ENCODE results near the gene GNA15.

The GNA15 gene

DNA sequence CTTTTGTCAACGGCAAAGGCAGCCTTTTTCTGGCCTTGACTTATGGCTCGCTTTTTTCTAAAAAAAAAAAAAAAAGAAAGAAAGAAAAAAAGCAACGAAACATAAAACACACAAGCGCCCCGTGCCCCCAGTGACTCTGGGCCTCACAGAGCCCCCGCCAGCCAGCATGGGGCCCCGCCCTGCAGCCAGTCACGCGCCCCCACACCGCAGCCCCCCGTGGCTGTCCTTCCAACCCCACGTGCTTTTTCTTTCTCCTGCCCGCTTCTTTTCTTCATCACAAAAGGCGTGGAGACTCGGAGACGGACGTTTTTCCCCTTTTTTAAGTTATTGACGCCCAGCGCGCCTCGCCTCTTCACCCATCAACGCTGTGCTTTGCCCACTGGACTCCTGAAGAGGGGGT is 14.4 kb upstream of the GNA15 start:
- TF ChIP-seq EZH2 (optimal IDR thresholded peaks at IDR 0.05; ENCODE audit: low read depth, low read length), result no peak
- H3K4me2 ChIP-seq (ENCODE audit: low read depth, low read length), result no peak overlapping the region

DNA sequence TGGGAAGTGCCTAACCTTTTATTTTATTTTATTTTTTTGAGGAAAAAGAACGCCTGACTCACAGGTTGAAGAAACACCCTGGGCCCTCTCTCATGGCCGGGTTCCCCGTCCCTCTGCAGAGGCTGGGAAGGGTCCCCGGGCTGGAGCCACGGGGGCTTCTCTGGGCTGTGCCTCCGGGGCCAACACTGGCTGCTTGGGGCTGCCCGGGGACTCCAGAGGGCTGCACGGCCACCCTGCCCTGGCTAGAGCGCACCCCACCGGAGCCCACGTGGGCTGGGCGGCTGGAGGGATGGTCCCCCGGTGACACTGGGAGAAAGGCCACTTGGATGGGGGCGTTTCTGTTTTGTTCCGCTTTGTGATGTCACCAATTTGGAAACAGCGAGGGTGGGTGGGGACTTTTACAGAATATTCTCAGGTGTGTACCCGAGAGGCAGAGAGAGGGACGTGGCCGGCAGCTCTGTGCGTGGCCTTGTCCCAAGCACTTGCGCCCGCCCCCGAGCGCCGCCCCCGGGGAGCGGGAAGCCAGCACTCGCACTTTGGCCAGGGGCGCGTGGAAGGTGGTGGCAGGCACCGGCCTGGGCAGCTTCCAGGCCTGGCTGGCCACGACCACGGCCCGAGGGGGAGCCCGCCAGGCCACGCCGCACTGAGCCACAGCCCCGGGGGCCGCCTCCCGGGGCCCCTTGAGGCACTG is 13.9 kb upstream of the GNA15 start:
- Histone ChIP-seq H3K9me2 (replicated peaks; ENCODE audit: insufficient read depth, low read length) (no peaks in the 10 kb centered on the region), H3K36me3 (replicated peaks; ENCODE audit: insufficient read depth, low read length) (no peaks in the 10 kb centered on the region), H3K79me2 (ENCODE audit: low read length) (no peaks in the 10 kb centered on the region), H3K4me2 (ENCODE audit: low read depth, low read length) (no peak overlapping the region), H3K4me3 (ENCODE audit: low read length) (no peak overlapping the region), H3K27ac (ENCODE audit: low read length) (no peak overlapping the region), H3K4me1 (ENCODE audit: low read length) (no peaks in the 10 kb centered on the region), H2AFZ (ENCODE audit: low read length) (no peak overlapping the region), H3K9ac (ENCODE audit: low read length) (no peak overlapping the region), H3K9me3 (replicated peaks; ENCODE audit: insufficient read depth, low read length) (no peaks in the 10 kb centered on the region), H4K20me1 (ENCODE audit: insufficient read depth, low read length) (no peaks in the 10 kb centered on the region), H3F3A (ENCODE audit: insufficient read depth, low read length) (no peaks in the 10 kb centered on the region), H3K27me3 (replicated peaks; ENCODE audit: insufficient read depth, low read length) (peaks cover 87% of the 10 kb centered on the region)
- no peak for DNase-seq
- TF ChIP-seq, protein P1, sequence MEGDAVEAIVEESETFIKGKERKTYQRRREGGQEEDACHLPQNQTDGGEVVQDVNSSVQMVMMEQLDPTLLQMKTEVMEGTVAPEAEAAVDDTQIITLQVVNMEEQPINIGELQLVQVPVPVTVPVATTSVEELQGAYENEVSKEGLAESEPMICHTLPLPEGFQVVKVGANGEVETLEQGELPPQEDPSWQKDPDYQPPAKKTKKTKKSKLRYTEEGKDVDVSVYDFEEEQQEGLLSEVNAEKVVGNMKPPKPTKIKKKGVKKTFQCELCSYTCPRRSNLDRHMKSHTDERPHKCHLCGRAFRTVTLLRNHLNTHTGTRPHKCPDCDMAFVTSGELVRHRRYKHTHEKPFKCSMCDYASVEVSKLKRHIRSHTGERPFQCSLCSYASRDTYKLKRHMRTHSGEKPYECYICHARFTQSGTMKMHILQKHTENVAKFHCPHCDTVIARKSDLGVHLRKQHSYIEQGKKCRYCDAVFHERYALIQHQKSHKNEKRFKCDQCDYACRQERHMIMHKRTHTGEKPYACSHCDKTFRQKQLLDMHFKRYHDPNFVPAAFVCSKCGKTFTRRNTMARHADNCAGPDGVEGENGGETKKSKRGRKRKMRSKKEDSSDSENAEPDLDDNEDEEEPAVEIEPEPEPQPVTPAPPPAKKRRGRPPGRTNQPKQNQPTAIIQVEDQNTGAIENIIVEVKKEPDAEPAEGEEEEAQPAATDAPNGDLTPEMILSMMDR (IDR thresholded peaks at IDR 0.05; ENCODE audit: low read length), result no peak
- TF ChIP-seq EZH2 (optimal IDR thresholded peaks at IDR 0.05; ENCODE audit: low read depth, low read length) (no peak), EZH2phosphoT487 (IDR thresholded peaks at IDR 0.05; ENCODE audit: low read length) (no peak)

More for the DNA sequence above, 14.4 kb upstream of the GNA15 start:
- no peaks in the 10 kb centered on the region for H3K9me2 ChIP-seq (replicated peaks; ENCODE audit: insufficient read depth, low read length)
- H3K9ac ChIP-seq (ENCODE audit: low read length), result no peak overlapping the region
- no peak overlapping the region for H3K4me3 ChIP-seq (ENCODE audit: low read length)
- H2AFZ ChIP-seq (ENCODE audit: low read length), result no peak overlapping the region
- H3K27me3 ChIP-seq (replicated peaks; ENCODE audit: insufficient read depth, low read length), result peaks cover 87% of the 10 kb centered on the region
- no peaks in the 10 kb centered on the region for H3K36me3 ChIP-seq (replicated peaks; ENCODE audit: insufficient read depth, low read length)
- no peaks in the 10 kb centered on the region for H3K4me1 ChIP-seq (ENCODE audit: low read length)
- no peaks in the 10 kb centered on the region for H3K9me3 ChIP-seq (replicated peaks; ENCODE audit: insufficient read depth, low read length)
- H4K20me1 ChIP-seq (ENCODE audit: insufficient read depth, low read length), result no peaks in the 10 kb centered on the region
- H3F3A ChIP-seq (ENCODE audit: insufficient read depth, low read length), result no peaks in the 10 kb centered on the region
- H3K27ac ChIP-seq (ENCODE audit: low read length), result no peak overlapping the region
- no peak for DNase-seq
- no peaks in the 10 kb centered on the region for H3K79me2 ChIP-seq (ENCODE audit: low read length)

DNA sequence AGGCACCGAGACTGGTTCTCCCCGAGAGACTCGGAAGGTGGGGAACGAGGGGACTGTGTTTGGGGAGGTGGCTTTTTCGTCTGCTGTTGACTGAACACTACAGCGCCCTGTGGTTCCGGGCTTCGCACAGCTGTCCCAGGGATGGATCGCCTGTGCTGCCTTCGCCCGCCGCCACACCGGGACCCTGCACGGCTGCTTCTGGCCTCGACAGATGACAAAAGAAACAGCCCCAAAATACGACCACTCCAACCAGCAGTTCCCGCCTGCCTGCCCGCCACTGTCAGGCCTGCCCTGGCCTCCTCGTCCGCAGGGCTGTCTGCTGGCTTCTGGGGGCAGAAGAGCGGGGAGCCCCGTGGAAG is 13.3 kb upstream of the GNA15 start:
- TF ChIP-seq EZH2phosphoT487 (IDR thresholded peaks at IDR 0.05; ENCODE audit: low read length), result no peak
- no peak for TF ChIP-seq EZH2 (optimal IDR thresholded peaks at IDR 0.05; ENCODE audit: low read depth, low read length)
- TF ChIP-seq, protein P1 (IDR thresholded peaks at IDR 0.05; ENCODE audit: low read length), result no peak
- H3K9me2 ChIP-seq (replicated peaks; ENCODE audit: insufficient read depth, low read length), result no peaks in the 10 kb centered on the region
- no peaks in the 10 kb centered on the region for H3K79me2 ChIP-seq (ENCODE audit: low read length)
- no peak overlapping the region for H2AFZ ChIP-seq (ENCODE audit: low read length)
- no peak for DNase-seq
- H3K27me3 ChIP-seq (replicated peaks; ENCODE audit: insufficient read depth, low read length), result peaks cover 88% of the 10 kb centered on the region
- no peak overlapping the region for H3K4me2 ChIP-seq (ENCODE audit: low read depth, low read length)
- no peak overlapping the region for H3K27ac ChIP-seq (ENCODE audit: low read length)
- H3K4me3 ChIP-seq (ENCODE audit: low read length), result no peak overlapping the region
- H3K4me1 ChIP-seq (ENCODE audit: low read length), result no peaks in the 10 kb centered on the region
- no peaks in the 10 kb centered on the region for H3F3A ChIP-seq (ENCODE audit: insufficient read depth, low read length)
- no peaks in the 10 kb centered on the region for H4K20me1 ChIP-seq (ENCODE audit: insufficient read depth, low read length)
- H3K9ac ChIP-seq (ENCODE audit: low read length), result no peak overlapping the region
- no peaks in the 10 kb centered on the region for H3K36me3 ChIP-seq (replicated peaks; ENCODE audit: insufficient read depth, low read length)
- H3K9me3 ChIP-seq (replicated peaks; ENCODE audit: insufficient read depth, low read length), result no peaks in the 10 kb centered on the region

DNA sequence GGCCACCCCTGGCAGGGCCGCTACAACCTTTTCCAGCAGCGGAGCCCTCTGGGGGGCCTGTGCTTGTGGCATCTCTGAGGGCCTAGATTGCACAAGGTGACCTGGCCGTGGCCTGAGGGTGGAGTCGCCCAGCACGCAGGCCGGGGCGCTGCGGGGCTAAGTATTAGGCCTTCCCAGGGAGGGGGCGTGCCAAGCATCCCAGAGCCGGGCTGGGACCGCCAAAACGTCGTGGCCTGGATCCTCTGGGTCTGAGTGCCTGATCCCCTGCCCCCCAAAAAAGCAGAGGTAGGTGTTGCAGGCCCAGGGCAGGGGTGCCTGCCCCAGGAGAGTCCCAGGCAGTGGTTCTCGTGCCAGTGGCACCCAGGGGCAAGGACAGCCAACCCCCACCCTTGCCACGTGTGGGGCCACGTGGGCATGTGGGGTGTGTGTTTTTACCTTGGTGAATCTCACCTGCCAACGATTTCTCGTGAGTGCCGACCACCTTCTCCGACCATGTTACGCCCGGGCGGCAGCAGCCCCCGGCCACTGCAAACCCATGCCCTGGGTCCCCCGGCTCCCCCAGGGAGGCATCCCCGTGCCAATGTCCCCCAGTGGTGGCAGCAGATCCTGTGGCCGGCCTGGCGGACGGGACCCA is 12.6 kb upstream of the GNA15 start:
- H3K4me1 ChIP-seq (ENCODE audit: low read length), result no peaks in the 10 kb centered on the region
- no peak for TF ChIP-seq EZH2 (optimal IDR thresholded peaks at IDR 0.05; ENCODE audit: low read depth, low read length)
- TF ChIP-seq EZH2phosphoT487 (IDR thresholded peaks at IDR 0.05; ENCODE audit: low read length), result no peak
- TF ChIP-seq, protein P1 (IDR thresholded peaks at IDR 0.05; ENCODE audit: low read length), result no peak
- no peak overlapping the region for H3K4me3 ChIP-seq (ENCODE audit: low read length)
- no peak for DNase-seq
- no peaks in the 10 kb centered on the region for H3K36me3 ChIP-seq (replicated peaks; ENCODE audit: insufficient read depth, low read length)
- H3K9me2 ChIP-seq (replicated peaks; ENCODE audit: insufficient read depth, low read length), result no peaks in the 10 kb centered on the region
- no peaks in the 10 kb centered on the region for H3K9me3 ChIP-seq (replicated peaks; ENCODE audit: insufficient read depth, low read length)
- H2AFZ ChIP-seq (ENCODE audit: low read length), result no peak overlapping the region
- H3K9ac ChIP-seq (ENCODE audit: low read length), result no peak overlapping the region
- no peak overlapping the region for H3K27ac ChIP-seq (ENCODE audit: low read length)
- H3K79me2 ChIP-seq (ENCODE audit: low read length), result no peaks in the 10 kb centered on the region
- no peak overlapping the region for H3K4me2 ChIP-seq (ENCODE audit: low read depth, low read length)
- H3F3A ChIP-seq (ENCODE audit: insufficient read depth, low read length), result no peaks in the 10 kb centered on the region
- peaks cover 88% of the 10 kb centered on the region for H3K27me3 ChIP-seq (replicated peaks; ENCODE audit: insufficient read depth, low read length)
- H4K20me1 ChIP-seq (ENCODE audit: insufficient read depth, low read length), result no peaks in the 10 kb centered on the region
